ENCODE results near the gene CTNNAL1.
A peak's percentile ranks its signal among the peaks of the same experiment; 100 is the strongest.

CTNNAL1 gene

DNA sequence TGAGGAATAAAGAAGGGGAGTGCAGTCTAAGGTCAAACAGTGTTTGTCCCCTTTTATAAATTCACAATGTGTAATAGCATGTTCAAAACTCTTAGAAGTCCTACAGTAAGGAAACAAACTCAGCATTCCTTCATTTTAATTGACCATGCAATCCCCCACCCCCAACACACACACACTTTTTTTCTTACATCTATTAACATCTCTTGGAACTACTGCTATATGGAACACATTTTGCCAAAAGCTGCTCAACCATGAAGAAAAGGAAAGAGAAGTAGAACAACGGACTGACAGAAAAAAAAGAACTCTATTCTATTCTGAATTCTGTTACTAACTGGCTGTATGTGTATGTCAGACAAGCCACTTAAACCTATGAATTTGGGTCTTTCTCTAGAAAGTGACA is 2.8 kb upstream of the CTNNAL1 start (continued):
- TF ChIP-seq, protein P1, sequence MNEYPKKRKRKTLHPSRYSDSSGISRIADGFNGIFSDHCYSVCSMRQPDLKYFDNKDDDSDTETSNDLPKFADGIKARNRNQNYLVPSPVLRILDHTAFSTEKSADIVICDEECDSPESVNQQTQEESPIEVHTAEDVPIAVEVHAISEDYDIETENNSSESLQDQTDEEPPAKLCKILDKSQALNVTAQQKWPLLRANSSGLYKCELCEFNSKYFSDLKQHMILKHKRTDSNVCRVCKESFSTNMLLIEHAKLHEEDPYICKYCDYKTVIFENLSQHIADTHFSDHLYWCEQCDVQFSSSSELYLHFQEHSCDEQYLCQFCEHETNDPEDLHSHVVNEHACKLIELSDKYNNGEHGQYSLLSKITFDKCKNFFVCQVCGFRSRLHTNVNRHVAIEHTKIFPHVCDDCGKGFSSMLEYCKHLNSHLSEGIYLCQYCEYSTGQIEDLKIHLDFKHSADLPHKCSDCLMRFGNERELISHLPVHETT (tag by site-specific recombination; IDR thresholded peaks at IDR 0.05), result no peak
- TF ChIP-seq ZNF560 (tag by site-specific recombination; IDR thresholded peaks at IDR 0.05; ENCODE audit: borderline replicate concordance) (no peak), ZNF610 (tag by site-specific recombination; IDR thresholded peaks at IDR 0.05; ENCODE audit: borderline replicate concordance) (no peak), ZBTB8A (tag by site-specific recombination; IDR thresholded peaks at IDR 0.05) (no peak), HOXA7 (CRISPR knock-in tag; IDR thresholded peaks at IDR 0.05; ENCODE audit: borderline replicate concordance) (no peak)
- TF ChIP-seq, protein P2, sequence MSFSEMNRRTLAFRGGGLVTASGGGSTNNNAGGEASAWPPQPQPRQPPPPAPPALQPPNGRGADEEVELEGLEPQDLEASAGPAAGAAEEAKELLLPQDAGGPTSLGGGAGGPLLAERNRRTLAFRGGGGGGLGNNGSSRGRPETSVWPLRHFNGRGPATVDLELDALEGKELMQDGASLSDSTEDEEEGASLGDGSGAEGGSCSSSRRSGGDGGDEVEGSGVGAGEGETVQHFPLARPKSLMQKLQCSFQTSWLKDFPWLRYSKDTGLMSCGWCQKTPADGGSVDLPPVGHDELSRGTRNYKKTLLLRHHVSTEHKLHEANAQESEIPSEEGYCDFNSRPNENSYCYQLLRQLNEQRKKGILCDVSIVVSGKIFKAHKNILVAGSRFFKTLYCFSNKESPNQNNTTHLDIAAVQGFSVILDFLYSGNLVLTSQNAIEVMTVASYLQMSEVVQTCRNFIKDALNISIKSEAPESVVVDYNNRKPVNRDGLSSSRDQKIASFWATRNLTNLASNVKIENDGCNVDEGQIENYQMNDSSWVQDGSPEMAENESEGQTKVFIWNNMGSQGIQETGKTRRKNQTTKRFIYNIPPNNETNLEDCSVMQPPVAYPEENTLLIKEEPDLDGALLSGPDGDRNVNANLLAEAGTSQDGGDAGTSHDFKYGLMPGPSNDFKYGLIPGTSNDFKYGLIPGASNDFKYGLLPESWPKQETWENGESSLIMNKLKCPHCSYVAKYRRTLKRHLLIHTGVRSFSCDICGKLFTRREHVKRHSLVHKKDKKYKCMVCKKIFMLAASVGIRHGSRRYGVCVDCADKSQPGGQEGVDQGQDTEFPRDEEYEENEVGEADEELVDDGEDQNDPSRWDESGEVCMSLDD (tag by site-specific recombination; IDR thresholded peaks at IDR 0.05), result no peak

DNA sequence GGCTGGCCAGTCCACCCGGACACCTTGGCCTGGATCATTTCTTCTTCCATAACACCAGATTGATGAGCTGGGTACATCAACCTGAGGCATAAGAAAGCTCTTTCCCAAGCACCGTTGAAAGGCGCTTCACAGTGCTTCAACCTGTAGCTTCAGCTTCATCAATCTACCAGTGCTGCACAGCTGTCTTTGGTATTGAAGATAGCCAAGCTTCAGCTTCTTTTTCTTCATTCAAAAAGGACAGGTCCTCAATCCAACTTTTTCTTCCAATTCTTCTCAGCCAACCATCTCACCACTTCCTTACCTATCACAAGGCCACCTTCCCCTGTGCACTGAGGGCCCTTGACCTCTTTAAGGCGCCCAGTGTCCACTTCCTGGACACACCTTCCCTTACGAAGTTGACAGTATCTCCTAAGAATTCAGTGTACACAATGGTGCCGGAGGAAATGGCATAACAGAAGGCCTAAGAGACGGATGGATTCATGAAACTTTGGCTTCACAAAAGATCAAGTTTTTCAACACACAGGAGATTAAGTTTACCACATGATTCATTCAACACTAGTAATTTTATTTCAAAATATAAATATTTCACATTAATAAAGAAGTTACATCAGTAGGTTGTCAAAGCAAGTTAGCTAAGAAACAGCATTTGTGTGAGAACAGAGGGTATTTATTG is 1.4 kb upstream of the CTNNAL1 start:
- Histone ChIP-seq H3K27ac (ENCODE audit: extremely low read depth, low read depth, low read length) (no peak overlapping the region), H3K4me1 (ENCODE audit: control insufficient read depth, insufficient read depth, low read length) (peaks cover 9% of the 10 kb centered on the region; the same call in 1 of the 2 replicates), H3K4me3 (ENCODE audit: low read depth, low read length) (no peak overlapping the region), H3K36me3 (ENCODE audit: control insufficient read depth in 2 of 2, insufficient read depth in 1 of 2, low read length in 2 of 2) (peaks cover 3 to 16% of the 10 kb centered on the region in 2 experiments), H3K9me3 (ENCODE audit: control insufficient read depth, insufficient read depth, low read depth, low read length) (no peaks in the 10 kb centered on the region)
- ChIA-PET CTCF (interaction anchor here (0.6 to 0.7 kb wide), 2 partner anchors 19 to 1291 kb away, joined by 3 read pairs; no protein-coding TSS in a partner anchor), POLR2A (no interaction called here)
- peak; percentile 64; the same call in 1 of the 2 replicates for TF ChIP-seq SCRT1 (tag by site-specific recombination; IDR thresholded peaks at IDR 0.05; ENCODE audit: borderline replicate concordance)
- TF ChIP-seq ZNF629 (tag by site-specific recombination; IDR thresholded peaks at IDR 0.05), result no peak
- peak; percentile 83 for TF ChIP-seq SCRT2 (tag by site-specific recombination; IDR thresholded peaks at IDR 0.05)

DNA sequence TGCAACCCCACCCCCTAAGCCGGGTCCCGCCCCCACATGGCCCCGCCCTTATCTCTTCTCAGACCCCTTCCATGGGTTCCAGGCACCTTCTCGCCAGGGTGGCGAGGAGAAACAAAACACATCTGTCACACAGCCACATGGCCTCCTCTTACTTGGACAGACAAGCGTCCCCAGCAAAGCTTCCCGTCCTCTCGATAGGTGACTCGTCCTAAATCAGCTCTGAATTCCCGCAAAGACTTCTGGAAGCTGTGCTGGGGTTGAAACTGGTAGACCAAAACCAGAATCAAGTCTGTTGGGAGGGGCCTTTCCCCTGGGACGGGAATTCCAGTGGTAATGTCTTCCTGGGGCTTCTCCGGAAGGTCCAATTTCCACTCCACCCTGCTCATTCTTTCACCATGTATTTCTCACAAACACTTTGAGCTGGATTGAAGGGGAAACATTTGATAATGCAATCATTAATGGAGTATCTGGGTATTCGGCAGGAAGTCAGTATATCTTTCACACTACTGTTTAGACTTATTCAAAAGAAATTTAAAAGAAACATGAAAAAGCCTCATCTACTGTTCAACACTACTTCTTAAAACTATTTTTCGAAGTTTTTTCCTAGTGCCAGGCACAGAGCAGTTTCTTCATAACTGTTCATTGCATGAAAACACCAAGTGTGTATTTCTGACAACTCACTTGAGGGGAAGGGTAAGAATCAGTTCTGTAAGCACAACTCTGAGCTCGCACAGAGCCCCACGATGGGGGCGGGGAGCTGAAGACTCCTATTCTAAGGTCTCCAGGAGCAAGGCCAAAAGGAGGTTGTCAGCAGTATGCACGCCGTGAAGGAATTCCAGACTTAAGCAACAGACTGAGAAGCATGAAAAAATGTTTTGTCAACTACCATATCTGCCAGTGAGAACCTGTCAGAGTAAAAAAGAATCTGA is 644 bp upstream of the CTNNAL1 start:
- Histone ChIP-seq H3K36me3 (ENCODE audit: control insufficient read depth in 2 of 2, insufficient read depth in 1 of 2, low read length in 2 of 2) (peaks cover 3 to 8% of the 10 kb centered on the region in 2 experiments), H3K4me3 (ENCODE audit: low read depth, low read length) (peak overlapping the region; percentile 37), H3K27ac (ENCODE audit: extremely low read depth, low read depth, low read length) (no peak overlapping the region), H3K9me3 (ENCODE audit: control insufficient read depth, insufficient read depth, low read depth, low read length) (no peaks in the 10 kb centered on the region), H3K4me1 (ENCODE audit: control insufficient read depth, insufficient read depth, low read length) (peaks cover 9% of the 10 kb centered on the region; the same call in 1 of the 2 replicates)
- ChIA-PET CTCF (interaction anchor here (0.6 to 0.7 kb wide), 3 partner anchors 19 to 1292 kb away, joined by 3 to 5 read pairs (median 3); no protein-coding TSS in a partner anchor), POLR2A (interaction anchor here (0.7 kb wide), 1 partner anchor 106 kb away, joined by 5 read pairs; no protein-coding TSS in a partner anchor)
- TF ChIP-seq, protein P3, sequence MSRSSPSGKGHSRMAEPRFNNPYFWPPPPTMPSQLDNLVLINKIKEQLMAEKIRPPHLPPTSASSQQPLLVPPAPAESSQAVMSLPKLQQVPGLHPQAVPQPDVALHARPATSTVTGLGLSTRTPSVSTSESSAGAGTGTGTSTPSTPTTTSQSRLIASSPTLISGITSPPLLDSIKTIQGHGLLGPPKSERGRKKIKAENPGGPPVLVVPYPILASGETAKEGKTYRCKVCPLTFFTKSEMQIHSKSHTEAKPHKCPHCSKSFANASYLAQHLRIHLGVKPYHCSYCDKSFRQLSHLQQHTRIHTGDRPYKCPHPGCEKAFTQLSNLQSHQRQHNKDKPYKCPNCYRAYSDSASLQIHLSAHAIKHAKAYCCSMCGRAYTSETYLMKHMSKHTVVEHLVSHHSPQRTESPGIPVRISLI (tag by site-specific recombination; IDR thresholded peaks at IDR 0.05), result no peak
- TF ChIP-seq ZNF792 (tag by site-specific recombination; IDR thresholded peaks at IDR 0.05) (no peak), ZFHX2 (tag by site-specific recombination; conservative IDR thresholded peaks at IDR 0.05) (0 out of 2 replicates have a peak, but pooled peaks have one; percentile 33), ZNF701 (tag by site-specific recombination; IDR thresholded peaks at IDR 0.05) (no peak), SP2 (tag by site-specific recombination; IDR thresholded peaks at IDR 0.05) (peak; percentile 60), ZNF660 (tag by site-specific recombination; IDR thresholded peaks at IDR 0.05) (no peak), ZNF76 (tag by site-specific recombination; IDR thresholded peaks at IDR 0.05; ENCODE audit: borderline replicate concordance, low read depth) (peak; percentile 33; the same call in 1 of the 2 replicates)
- TF ChIP-seq, protein P4, sequence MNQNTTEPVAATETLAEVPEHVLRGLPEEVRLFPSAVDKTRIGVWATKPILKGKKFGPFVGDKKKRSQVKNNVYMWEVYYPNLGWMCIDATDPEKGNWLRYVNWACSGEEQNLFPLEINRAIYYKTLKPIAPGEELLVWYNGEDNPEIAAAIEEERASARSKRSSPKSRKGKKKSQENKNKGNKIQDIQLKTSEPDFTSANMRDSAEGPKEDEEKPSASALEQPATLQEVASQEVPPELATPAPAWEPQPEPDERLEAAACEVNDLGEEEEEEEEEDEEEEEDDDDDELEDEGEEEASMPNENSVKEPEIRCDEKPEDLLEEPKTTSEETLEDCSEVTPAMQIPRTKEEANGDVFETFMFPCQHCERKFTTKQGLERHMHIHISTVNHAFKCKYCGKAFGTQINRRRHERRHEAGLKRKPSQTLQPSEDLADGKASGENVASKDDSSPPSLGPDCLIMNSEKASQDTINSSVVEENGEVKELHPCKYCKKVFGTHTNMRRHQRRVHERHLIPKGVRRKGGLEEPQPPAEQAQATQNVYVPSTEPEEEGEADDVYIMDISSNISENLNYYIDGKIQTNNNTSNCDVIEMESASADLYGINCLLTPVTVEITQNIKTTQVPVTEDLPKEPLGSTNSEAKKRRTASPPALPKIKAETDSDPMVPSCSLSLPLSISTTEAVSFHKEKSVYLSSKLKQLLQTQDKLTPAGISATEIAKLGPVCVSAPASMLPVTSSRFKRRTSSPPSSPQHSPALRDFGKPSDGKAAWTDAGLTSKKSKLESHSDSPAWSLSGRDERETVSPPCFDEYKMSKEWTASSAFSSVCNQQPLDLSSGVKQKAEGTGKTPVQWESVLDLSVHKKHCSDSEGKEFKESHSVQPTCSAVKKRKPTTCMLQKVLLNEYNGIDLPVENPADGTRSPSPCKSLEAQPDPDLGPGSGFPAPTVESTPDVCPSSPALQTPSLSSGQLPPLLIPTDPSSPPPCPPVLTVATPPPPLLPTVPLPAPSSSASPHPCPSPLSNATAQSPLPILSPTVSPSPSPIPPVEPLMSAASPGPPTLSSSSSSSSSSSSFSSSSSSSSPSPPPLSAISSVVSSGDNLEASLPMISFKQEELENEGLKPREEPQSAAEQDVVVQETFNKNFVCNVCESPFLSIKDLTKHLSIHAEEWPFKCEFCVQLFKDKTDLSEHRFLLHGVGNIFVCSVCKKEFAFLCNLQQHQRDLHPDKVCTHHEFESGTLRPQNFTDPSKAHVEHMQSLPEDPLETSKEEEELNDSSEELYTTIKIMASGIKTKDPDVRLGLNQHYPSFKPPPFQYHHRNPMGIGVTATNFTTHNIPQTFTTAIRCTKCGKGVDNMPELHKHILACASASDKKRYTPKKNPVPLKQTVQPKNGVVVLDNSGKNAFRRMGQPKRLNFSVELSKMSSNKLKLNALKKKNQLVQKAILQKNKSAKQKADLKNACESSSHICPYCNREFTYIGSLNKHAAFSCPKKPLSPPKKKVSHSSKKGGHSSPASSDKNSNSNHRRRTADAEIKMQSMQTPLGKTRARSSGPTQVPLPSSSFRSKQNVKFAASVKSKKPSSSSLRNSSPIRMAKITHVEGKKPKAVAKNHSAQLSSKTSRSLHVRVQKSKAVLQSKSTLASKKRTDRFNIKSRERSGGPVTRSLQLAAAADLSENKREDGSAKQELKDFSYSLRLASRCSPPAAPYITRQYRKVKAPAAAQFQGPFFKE (tag by site-specific recombination; IDR thresholded peaks at IDR 0.05; ENCODE audit: borderline replicate concordance), result no peak
